ENCODE measurements around the gene ZNF512B. TPM values are rescaled to one million over a fixed set of nuclear protein-coding genes. Genes with fewer than 3 reads are reported as not detected.
A peak's percentile ranks its signal among the peaks of the same experiment; 100 is the strongest.

The ZNF512B gene
- total RNA-seq, 1 experiment from 2014 or later = 0.38 TPM

GRCh38 chr20:63947638-63948456, 21.9 kb downstream of the ZNF512B start:
- DNase-seq (ENCODE audit: low spot score) = no peak

- no peak for DNase-seq (ENCODE audit: low spot score)
Measured at GRCh38 chr20:63946986-63947637, 22.6 kb downstream of the ZNF512B start.

DNA sequence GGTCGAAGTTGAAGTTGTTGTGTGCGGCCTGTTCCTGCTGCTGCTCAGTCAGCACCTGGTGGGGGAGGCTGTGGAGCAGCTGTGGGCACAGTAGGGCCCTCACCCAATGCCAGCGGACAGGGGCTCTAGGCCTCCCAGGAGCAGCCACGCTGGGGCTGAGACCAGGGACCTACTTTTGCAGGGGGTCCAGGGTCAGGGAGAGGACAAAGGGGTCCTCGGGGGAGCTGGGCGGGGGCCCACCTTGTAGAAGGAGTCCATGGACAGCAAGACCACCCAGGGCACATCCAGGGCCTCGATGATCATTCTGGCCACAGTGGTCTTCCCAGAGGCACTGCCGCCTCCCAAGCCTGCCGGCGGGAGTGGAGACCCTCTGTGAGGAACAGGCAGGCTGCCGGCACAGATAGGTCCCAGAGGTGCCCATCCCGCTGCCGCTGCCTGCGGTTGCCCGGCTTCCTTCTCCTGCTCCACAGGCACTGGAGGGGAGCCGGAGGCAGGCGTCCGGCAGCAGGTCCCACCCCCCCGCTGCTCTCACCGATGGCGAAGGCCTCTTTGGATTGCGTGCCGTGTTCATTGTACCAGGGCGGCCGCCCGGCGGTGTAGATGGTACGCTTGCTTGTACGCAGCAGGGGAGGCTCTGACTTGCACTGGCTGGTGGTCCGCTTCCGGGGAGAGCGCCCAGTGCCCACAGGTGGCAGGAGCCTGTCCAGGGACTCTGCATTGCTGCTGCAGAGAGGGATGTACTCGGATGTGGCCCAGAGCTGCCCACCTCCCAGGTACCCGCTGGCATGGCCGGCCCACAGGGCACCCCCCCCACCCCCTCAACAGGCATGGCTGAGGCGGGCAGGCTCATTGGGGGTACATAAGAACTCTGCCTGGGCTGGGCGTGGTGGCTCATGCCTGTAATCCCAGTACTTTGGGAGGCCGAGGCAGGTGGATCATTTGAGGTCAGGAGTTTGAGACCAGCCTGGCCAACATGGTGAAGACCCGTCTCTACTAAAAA, 23.5 kb downstream of the ZNF512B start:
- DNase-seq (ENCODE audit: low spot score) = no peak

GRCh38 chr20:63945031-63945658, 24.6 kb downstream of the ZNF512B start:
- DNase-seq (ENCODE audit: low spot score) = no peak

- no peak for DNase-seq (ENCODE audit: low spot score)
Measured at GRCh38 chr20:63944078-63944941, 25.4 kb downstream of the ZNF512B start.

- no peak for DNase-seq (ENCODE audit: low spot score)
Measured at GRCh38 chr20:63943808-63944077, 26.0 kb downstream of the ZNF512B start.

- no peak for DNase-seq (ENCODE audit: low spot score)
Measured at GRCh38 chr20:63942969-63943807, 26.5 kb downstream of the ZNF512B start.

DNA sequence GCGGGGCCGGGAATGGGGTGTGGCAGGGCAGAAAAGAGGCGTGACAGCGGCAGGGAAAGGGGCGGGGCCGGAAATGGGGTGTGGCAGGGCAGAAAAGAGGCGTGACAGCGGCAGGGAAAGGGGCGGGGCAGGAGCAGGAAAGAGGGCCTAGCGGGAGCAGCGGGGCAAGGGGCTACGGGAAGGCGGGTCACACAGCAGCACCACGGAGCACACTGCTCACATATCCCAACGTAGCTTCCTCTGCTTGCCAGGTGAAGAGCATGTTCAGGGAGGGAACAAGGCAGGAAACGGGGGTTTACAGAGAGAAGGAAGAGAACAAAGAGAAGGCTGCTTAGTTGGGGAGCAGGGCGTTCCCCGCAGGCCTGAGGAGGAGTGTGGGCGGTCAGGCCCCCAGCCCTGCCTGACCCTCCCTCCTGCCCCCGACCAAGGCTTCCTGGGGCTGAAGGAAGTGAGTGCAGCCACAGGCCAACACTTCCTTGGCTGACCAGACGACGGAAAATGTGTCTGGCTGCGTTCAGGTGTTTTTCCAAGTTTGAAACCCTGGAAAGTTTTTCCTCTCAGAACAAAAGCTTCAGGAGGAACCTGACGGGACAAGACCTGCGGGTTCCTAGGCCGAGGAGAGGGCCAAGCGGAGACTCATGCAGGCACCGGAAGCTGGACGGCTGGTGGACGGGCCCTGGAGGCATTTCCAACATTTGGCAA, 27.3 kb downstream of the ZNF512B start:
- DNase-seq (ENCODE audit: low spot score) = peak; percentile 58

DNA sequence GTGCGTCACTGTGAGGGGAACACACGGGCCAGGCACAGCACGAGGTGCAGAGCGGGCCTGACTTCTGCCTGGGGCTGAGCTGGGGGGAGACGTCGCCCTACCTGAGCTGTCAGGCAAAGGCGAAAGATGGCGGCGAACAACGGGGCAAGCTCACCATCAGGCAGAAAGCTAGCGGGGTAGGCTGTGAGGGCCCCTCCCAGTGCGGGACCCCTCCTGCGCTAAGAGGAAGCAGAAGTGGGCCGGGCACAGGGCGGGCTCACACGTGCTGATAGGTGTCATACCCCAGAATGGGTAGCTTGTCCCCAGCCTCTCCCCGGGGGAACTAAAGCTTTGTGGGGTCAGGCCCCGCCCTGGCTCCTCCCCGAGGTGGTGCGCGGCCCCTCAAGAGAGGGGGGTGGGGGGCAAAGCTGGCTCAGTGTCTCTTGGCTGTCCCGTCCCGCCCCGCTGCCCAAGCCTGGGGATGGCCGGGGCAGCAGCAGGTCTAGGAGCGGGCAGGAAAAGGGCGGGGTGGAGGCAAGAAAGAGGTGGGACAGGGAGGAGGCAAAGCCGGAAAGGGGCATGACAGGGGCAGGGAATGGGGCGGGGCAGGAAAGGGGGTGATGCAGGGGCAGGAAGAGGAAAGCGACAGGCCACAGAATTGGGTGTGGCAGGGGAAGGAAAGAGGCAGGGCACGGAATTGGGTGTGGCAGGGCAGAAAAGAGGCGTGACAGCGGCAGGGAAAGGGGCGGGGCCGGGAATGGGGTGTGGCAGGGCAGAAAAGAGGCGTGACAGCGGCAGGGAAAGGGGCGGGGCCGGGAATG, 28.2 kb downstream of the ZNF512B start:
- DNase-seq (ENCODE audit: low spot score) = peak; percentile 83

DNA sequence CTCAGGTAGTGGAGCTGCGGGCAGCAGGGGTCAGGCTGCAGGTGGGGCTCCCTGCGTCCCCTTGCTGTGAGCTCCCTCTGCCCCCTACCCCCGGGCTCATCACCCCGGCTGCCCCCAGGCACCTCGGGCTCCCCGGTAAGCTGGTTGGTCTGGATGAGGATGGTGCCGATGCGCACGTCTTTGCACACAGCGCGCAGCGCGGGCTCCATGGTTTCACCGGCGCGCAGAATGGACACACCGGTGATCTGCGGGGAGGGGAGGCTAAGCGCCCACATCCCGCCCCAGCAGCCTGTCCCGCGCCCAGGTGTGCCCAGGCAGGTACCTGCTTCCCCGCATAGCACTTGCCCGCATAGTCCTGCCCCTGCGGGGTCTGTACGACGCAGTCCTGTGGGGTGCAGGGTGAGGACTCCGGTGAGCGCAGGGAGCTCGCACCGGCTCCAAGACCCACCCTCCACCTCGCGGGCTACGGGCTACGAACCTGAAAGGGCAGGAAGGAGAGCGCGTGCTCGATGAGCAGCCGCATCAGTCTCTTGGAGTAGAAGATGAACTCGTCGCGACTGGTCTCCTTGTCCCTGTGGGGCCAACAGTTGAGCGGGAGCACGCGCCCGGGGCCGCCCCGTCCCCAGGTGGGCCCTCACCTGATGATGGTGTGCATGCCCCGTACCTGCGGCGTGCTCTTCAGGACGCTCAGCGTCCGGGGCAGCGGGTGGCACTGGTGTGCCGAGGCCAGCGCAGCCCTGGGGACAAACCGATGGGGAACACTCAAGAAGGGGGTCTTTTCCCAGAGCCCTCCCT, 29.1 kb downstream of the ZNF512B start:
- DNase-seq (ENCODE audit: low spot score) = no peak

DNA sequence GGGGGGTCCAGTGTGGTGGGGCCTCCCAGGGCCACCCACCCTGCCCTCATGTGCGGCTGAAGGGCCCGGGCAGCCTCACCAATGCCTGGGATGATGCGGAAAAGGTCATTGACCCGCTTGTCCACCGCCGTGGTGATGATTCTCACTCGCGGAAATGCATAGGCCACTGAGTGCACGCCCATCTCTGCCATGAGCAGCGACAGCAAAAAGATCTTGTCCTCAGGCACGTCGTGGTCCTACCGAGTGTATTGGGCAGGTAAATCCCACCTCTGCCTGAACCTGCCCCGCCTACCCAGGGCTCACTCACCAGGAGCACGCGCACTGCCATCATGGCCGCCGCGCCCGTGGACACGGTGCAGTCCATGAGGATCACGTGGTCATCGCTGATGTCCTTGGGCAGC, 29.7 kb downstream of the ZNF512B start:
- no peak for DNase-seq (ENCODE audit: low spot score)

- no peak for DNase-seq (ENCODE audit: low spot score)
Measured at GRCh38 chr20:63939061-63939935, 30.4 kb downstream of the ZNF512B start.

- no peak for DNase-seq (ENCODE audit: low spot score)
Measured at GRCh38 chr20:63937596-63937995, 32.1 kb downstream of the ZNF512B start.

- DNase-seq (ENCODE audit: low spot score) = no peak
Measured at GRCh38 chr20:63935447-63935846, 34.3 kb downstream of the ZNF512B start.

- DNase-seq (ENCODE audit: low spot score) = no peak
Measured at GRCh38 chr20:63934271-63935068, 35.3 kb downstream of the ZNF512B start.

GRCh38 chr20:63933646-63934045, 36.1 kb downstream of the ZNF512B start:
- DNase-seq (ENCODE audit: low spot score) = no peak

All from HT-29 (cell line).